Kidney glomerular epithelial cell (primary cell): ENCODE measurements around the gene ANKRD40.
"Not testable (repeated sequence)": the region's sequence is repeated elsewhere in the genome, so short reads cannot be mapped to it uniquely, and the experiment has no call there.

Experiments used
- DNase-seq: peaks from one replicate; lab custom pipeline; 2025; lab: John Stamatoyannopoulos, UW

ANKRD40 gene

GRCh38 chr17:50707289-50708049 is at the start of gene ANKRD40:
Gene ANKRD40 (minus strand): TSS chr17:50707914. CDS start chr17:50707654, 260 bp downstream.
- peak; percentile 87 for DNase-seq

DNA sequence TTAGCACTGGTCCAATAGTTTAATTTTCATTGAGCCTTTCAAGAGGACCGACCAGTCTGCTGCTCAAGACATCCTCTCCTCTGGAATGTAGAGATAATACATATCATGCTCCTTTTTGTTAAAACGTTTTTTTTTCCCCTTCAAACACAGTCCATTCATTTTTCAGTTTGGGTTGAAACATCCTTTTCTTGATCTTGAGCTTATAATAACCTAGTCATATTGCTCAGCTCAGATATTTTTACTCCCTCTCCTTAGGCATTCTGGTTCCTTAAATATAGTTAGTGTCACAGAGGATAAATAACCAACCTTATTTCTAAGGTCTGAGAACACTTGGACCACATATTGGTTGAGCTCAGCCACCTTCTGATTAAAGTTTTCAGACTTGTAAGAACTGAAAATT is 46.8 kb upstream of the ANKRD40 start:
- DNase-seq = no peak

DNA sequence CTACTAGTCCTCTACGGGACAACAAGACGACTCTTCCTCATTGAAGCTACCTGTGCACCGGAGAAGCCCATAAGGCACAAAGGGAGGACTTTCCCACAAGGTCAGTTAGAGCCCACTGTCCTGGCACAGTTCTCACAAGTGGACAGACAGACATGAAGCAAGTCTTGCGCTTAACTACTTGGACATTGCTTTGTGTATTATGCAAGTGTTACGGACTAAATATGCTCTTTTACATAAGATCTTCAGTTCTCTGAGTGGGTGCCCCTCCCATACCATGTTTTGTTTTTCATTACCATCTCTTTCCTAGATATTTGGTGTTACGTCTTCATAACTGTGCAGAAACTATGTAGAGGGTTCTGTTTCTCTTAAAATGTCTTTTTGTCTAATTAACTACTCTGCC is 41.5 kb upstream of the ANKRD40 start:
- DNase-seq = no peak

DNA sequence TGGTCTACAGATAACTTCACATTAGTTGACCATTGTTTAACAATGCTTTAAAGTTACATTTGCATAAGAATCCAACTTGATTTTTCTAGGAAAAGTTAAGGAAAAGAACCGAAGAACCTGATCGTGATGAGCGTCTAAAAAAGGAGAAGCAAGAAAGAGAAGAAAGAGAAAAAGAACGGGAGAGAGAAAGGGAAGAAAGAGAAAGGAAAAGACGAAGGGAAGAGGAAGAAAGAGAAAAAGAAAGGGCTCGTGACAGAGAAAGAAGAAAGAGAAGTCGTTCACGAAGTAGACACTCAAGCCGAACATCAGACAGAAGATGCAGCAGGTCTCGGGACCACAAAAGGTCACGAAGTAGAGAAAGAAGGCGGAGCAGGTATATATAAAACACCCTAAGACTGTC is 37.9 kb upstream of the ANKRD40 start:
- no peak for DNase-seq

DNA sequence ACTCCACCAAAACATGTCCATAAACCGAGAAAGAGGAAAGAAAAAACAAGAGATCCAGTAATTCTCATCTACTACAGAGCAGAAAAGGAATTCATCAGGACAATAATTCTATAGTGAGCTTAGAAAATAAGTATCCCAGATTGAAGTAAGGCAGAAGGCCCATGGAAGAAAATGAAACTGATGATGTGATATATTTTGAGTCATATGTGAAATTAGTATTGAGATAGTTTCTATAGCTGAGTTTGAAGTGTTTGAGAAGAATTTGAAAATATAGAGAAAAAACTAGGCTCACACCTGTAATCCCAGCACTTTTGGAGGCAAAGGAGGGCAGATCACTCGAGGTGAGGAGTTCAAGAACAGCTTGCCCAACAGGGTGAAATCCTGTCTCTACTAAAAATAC is 31.4 kb upstream of the ANKRD40 start:
- DNase-seq = no peak

DNA sequence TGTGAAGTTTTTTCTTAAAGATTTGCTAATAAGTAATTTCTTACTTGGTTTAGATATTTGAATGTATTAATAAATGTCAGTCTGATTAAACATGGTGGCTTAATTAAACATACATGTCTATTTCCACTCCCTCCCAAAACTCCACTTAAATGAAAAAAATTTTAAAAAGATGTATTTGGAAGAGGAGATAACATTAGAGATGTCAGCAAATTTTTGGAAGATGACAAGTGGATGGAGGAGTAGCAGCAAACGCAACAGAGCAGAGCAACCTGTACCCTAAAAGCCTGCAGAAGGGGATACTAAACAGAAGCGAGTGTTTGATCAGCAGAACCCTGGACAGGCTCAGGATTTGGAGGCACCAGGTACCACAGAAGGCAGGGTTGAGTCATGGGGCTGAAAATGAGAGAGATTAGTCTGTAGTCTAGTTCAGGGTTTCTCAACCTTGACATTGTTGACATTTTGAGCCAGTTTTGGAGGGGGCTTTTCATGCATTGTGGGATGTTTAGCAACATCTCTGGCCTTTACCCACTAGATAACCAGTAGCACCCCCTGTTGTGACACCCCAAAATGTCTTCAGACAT is 29.5 kb upstream of the ANKRD40 start:
- DNase-seq = no peak

DNA sequence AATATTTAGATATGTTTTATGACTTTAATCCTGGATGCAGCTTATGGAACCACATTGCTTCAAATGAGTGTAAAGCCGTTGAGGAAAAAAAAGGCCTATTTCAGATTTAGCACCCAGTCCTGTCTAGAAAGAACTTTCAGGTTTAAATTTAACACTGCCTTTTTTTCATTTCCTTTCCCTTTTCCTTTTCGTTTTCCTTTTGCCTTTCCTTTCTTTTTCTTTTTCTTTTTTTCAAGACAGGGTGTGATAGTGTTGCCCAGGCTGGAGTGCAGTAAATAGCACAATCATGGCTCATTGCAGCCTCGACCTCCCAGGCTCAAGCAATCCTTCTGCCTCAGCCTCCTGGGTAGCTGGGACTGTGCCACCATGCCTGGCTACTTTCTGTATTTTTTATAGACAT is 27.6 kb upstream of the ANKRD40 start:
- DNase-seq = no peak

DNA sequence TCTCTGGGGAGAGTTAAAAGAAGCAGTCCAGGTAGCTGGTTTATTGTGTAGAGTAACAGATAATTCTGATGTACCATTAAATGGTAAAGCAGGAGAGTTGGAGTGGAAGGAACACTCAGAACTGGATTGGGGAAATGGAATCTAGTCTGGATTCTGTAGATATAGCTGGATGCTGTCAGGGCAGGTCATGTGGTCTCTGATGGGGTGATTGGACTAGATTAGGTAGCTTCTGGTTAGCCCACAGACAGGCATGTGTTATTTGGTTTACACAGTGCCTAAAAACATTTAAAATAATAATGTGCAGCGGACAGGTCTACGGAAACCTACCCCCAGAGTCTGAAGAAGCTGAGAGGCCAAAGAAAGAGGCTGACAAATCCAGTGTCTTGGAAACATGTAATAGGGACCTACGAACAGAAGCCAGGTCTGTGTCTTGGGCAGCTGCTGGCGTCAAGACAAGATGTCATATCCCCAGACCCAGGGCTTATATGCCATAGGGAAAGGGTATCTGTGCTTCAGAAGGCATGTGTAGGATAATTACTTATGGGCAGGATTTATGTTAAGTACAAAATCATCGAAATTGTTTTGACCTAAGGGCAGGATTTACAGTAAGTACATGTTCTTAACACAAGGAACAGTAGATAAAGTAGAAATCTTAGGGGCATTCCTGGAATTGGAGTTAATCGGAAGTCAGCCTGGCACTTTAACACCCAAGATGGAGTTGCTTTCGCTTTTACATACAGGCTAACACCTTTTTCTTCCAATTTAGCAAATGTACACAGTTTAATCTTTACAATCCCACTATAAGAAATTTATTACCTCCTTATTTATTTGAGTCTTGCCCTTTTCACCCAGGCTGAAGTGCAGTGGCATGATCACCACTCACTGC is 24.1 kb upstream of the ANKRD40 start:
- DNase-seq = no peak

DNA sequence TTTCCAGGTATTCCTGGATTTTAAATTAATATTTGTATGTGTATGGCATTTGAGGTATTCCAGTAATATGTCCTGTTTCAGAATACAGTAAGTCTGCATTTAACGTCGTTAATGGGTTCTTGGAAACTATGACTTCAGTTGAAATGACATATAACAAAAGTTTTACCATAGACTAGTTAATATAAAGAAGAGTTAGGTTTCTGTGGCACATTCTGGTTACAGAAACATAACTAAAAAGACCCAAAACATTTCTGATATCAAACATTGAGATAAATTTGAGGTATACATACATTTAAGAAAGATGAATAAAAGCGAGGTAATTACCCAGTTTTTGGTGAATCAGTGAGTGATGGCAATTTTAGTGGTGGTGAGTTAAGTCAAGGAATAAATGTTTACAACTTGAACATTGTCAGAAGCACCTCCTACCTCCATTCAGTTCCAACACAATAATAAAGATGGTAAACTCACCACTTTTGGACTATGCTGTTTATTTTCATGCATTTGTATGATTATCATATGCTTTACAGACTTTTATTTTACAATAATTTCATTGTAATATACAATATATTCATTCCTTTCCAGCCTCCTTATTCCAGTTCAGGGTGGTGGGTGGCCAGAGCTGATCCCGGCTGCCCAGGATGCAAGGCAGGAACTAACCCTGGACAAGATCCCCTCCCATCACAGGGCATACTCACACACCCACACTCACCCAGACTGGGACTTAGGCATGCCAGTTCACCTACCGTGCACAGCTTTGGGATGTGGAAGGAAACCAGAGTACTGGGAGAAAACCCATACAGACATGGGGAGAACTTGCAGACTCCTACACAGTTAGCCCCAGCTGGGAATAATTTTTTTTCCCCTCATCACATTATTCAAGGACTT is 21.4 kb upstream of the ANKRD40 start:
- no peak for DNase-seq

- DNase-seq = no peak
Measured at GRCh38 chr17:50728112-50728429, 20.4 kb upstream of the ANKRD40 start.

GRCh38 chr17:50725769-50726655 is 18.3 kb upstream of the ANKRD40 start:
- DNase-seq = no peak

DNA sequence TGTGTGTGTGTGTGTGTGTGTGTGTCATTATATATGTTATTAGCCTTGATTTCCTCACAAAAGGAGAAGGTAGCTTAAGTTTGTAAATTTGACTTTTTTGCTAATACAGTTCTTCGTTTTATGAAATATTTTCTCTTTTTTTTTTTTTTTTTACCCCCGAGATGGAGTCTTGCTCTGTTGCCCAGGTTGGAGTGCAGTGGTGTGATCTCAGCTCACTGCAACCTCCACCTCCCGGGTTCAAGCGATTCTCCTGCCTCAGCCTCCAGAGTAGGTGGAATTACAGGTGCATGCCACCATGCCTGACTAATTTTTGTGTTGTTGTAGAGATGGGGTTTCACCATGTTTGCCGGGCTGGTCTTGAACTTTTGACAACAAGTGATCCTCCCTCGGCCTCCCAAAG is 16.9 kb upstream of the ANKRD40 start:
- DNase-seq = not testable (repeated sequence)

DNA sequence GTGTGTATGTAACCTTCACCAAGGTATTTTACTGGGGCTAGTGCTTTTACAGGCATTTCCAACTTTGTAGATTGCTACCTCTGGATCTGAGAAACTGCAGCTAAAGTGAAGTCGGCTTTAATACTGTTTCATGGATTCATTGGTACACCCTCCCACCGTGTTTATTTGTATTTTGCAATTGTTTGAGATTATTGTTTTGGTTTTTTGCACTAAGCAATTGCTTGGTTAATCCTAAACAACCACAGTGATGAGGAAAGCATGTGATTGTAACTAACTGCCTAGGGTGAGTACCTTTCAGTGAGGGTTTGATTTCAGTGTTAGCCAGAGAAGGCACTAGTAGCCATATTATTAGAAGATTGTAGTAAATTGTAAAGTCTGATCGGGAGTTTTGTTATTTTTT is 15.0 kb upstream of the ANKRD40 start:
- no peak for DNase-seq

DNA sequence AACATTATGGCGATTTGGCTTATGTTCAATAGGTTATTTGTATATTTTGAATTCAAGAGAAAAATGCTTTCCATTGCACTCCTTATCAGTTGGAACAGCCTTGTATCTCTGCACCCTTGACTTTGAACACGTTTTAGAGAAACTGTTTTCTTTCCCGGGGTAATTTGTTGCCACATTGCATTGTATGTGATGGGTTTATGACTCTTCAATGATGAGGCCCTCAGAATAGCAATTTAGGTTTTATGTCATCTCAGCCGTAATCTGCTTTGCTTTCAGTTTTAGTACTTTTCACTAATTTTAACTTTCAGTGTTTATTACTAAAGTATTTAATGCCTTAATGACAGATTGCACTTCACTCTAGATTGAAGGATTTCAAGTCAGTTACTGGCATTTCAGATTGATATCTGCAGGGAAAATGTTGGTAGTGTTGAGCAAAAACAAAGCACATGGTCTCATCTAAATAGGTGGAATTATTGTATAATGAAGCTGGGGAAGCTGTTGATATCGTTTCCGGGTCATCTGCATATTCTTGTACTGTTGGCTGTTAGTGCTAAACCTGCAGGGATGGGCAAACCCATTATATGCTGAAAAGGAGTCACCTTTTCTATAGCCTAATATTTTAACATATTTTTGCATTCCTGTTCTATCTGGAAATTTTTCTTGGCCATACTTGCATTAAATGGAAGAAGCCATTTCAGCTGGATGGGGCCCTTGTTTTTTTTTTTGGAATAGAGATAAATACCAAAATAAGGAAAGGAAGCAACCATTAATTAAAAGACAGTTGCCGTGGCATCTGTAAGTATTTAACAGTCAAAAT is 13.7 kb upstream of the ANKRD40 start:
- no peak for DNase-seq

- DNase-seq = no peak
Measured at GRCh38 chr17:50719924-50720794, 12.4 kb upstream of the ANKRD40 start.

DNA sequence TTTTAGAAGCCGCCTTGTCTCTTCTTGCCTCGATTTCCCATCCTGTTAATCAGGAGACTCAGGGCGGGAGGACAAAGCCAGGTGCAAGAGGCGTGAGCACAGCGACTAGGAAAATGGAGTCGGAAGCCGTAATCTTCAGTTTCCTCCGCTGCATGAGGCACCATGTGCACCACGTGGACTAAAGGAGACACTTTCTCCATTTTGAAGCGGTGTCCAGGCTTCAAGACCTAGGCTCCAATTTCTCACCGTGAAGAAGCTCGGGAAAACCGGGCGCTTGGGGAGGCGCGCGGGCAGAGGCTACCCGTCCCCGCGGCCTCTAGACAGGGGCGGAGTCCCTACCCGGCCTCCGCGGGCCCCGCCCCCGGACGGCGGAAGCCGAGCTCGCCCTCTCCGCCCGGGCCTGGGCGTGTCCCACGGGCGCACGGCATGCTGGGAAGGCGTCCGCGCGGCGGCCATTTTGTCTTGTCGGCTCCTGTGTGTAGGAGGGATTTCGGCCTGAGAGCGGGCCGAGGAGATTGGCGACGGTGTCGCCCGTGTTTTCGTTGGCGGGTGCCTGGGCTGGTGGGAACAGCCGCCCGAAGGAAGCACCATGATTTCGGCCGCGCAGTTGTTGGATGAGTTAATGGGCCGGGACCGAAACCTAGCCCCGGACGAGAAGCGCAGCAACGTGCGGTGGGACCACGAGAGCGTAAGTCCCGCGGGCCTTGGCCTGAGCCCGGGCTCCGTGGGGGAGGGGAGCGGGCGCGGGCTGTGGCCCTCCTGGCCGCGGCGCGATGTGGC is 11.6 kb upstream of the ANKRD40 start, which contains the start of gene LUC7L3:
Gene LUC7L3 (plus strand): TSS at position 460 of the 780 bp plus-strand sequence. CDS start 130 bp downstream, at position 590.
- DNase-seq = peak; percentile 80

- no peak for DNase-seq
Measured at GRCh38 chr17:50715471-50715870, 7.8 kb upstream of the ANKRD40 start.

- DNase-seq = no peak
Measured at GRCh38 chr17:50712641-50713040, 4.9 kb upstream of the ANKRD40 start.
